Stimulated activated naive CD4-positive, alpha-beta T cell (primary cell): ENCODE data around the gene RAD23A.
"Not testable (repeated sequence)": the region's sequence is repeated elsewhere in the genome, so short reads cannot be mapped to it uniquely, and the experiment has no call there.

Source experiments
- DNase-seq, 6 experiments: peaks; one replicate each; lab custom pipeline; 2025; lab: John Stamatoyannopoulos, UW

RAD23A gene

GRCh38 chr19:12937927-12938778 is 7.5 kb upstream of the RAD23A start, which contains the start of gene CALR:
CALR (plus strand) TSS chr19:12938609; CDS start chr19:12938680, 71 bp downstream.
- DNase-seq = peak; percentile 97 to 99 (median 99)

- peak; percentile 15 to 79 (median 44) for DNase-seq
Measured at GRCh38 chr19:12938779-12939601, 6.7 kb upstream of the RAD23A start.

- no peak for DNase-seq
Measured at GRCh38 chr19:12939975-12940423, 5.7 kb upstream of the RAD23A start.

- DNase-seq = no peak
Measured at GRCh38 chr19:12940897-12941296, 4.8 kb upstream of the RAD23A start.

GRCh38 chr19:12943437-12944044 is 2.1 kb upstream of the RAD23A start:
- no peak for DNase-seq

- DNase-seq = no peak
Measured at GRCh38 chr19:12944104-12944674, 1.5 kb upstream of the RAD23A start.

- peak in 5 of 6 experiments; percentile 32 to 62 (median 44) for DNase-seq
Measured at GRCh38 chr19:12946092-12946721, 545 bp downstream of the RAD23A start.

- no peak for DNase-seq
Measured at GRCh38 chr19:12946731-12947496, 1.3 kb downstream of the RAD23A start.

- no peak for DNase-seq
Measured at GRCh38 chr19:12947702-12948611, 2.3 kb downstream of the RAD23A start.

- no peak for DNase-seq
Measured at GRCh38 chr19:12948612-12949362, 3.1 kb downstream of the RAD23A start.

- no peak for DNase-seq
Measured at GRCh38 chr19:12949363-12950283, 4.0 kb downstream of the RAD23A start.

- DNase-seq = not testable (repeated sequence)
Measured at GRCh38 chr19:12952050-12952449, 6.4 kb downstream of the RAD23A start.

- DNase-seq = no peak
Measured at GRCh38 chr19:12952488-12953137, 7.0 kb downstream of the RAD23A start.

GRCh38 chr19:12953138-12953798 is 7.6 kb downstream of the RAD23A start:
- DNase-seq = no peak

GRCh38 chr19:12953799-12954611 is 8.3 kb downstream of the RAD23A start:
- DNase-seq = no peak

- no peak for DNase-seq
Measured at GRCh38 chr19:12954612-12954962, 8.9 kb downstream of the RAD23A start.
